ENCODE data around the gene FAM199X. TPM values are rescaled to one million over a fixed set of nuclear protein-coding genes. Genes with fewer than 3 reads are reported as not detected.
A peak's percentile ranks its signal among the peaks of the same experiment; 100 is the strongest.

Gene FAM199X
- total RNA-seq (19.2 and 20.2 TPM in 2 replicates), polyA plus RNA-seq (3.6 and 6.2 TPM in 2 replicates), polyA minus RNA-seq (9.3 and 11.7 TPM in 2 replicates)
- 19.5 TPM for total RNA-seq (2013)

DNA sequence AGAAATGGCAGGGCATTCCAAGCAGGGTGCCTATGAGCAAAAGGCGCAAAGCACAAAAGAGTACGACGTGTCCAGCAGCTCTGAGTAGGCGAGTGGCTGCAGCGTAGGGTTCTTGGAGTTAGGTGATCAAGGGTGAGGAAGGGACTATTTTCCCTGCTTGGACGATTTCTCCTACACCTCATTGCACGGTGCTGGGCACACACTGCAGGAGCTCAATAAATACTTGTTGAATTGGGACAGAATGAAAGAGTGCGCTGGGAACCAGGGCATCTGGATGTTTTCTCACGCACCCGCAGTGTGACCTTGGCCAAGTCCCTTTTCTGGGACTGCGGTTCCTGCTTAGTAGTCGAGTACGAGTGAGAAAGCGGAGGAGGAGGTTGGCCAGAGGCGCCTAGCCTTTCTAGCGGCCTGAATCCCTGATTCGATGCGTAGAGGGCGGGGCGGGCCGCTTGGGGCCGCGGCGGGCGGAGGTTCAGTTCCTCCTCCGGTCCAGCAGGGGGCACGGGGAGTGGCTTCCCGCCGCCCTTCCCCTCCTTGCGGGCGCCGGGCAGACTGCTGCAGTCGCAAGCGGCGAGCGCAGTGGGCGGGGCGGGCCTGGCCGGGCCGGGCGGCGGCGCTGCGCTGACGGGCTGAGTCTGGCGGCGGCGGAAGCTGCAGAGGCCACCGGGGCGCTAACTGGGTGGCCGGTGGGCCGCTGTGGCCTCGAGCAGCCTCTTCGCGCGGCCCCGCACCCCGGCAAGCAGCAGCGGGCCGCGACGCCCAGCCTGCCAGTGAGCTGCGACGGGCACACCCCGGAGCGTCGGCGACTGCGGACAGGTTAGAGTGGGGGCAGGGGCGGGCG lies at the start of gene FAM199X:
TSS of gene FAM199X (plus strand) at position 560 of the 841 bp plus-strand sequence. CDS start 333 bp downstream, outside the sequence.
- ChIA-PET CTCF (interaction anchor here (1.1 to 3.0 kb wide), 2 partner anchors 9 to 45 kb away, joined by 3 to 26 read pairs; partner anchors contain the start of gene SLC25A53), POLR2A (interaction anchor here (1.1 to 1.9 kb wide), 2 partner anchors 9 to 53 kb away, joined by 3 to 19 read pairs; partner anchors contain the start of gene SLC25A53)
- Mint-ChIP-seq H3K4me3 (peak within 1 kb of the TSS; percentile 88), H3K27ac (peak within 1 kb of the TSS; percentile 93), H3K9me3 (ENCODE audit: insufficient read depth) (no peaks in the 10 kb centered on the region), H3K4me1 (peaks cover 36% of the 10 kb centered on the region), H3K27me3 (no peaks in the 10 kb centered on the region)
- intact Hi-C loops (cut with micrococcal nuclease): loop anchor here (1.0 to 2.0 kb wide), 2 partner anchors 10 to 39 kb away; no protein-coding TSS in a partner anchor
- peak within 1 kb of the TSS; percentile 36 to 80 (median 71) for H3K4me3 ChIP-seq (ENCODE audit: control extremely low read depth in 1 of 5, extremely low read depth in 1 of 5, insufficient read depth in 1 of 5, low read depth in 2 of 5, low read length in 4 of 5)
- peak within 1 kb of the TSS; percentile 84 for H2AFZ ChIP-seq (ENCODE audit: insufficient read depth, low read depth, low read length, poor library complexity, severe bottlenecking)
- H3K4me1 ChIP-seq (ENCODE audit: control insufficient read depth in 2 of 2, insufficient read depth in 2 of 2, low read length in 2 of 2): peaks cover 14 to 18% of the 10 kb centered on the region in 2 donors
- H3K9me3 ChIP-seq (ENCODE audit: control extremely low read depth in 1 of 3, control insufficient read depth in 2 of 3, insufficient read depth in 1 of 3, low read length in 2 of 3): no peaks in the 10 kb centered on the region
- under 1% methylated on average over 60 of the region's 71 CpGs for WGBS (ENCODE audit: insufficient coverage)
- H3K79me2 ChIP-seq (ENCODE audit: control insufficient read depth, insufficient read depth, low read length): peaks cover 31% of the 10 kb centered on the region
- no peaks in the 10 kb centered on the region for H3K27me3 ChIP-seq (replicated peaks in 1 of 4; ENCODE audit: control extremely low read depth in 1 of 4, control insufficient read depth in 3 of 4, insufficient read depth in 4 of 4, low read length in 3 of 4)
- no peaks in the 10 kb centered on the region for H3K36me3 ChIP-seq (replicated peaks in 1 of 2; ENCODE audit: control extremely low read depth in 1 of 2, control insufficient read depth in 1 of 2, extremely low read depth in 1 of 2, insufficient read depth in 2 of 2, low read length in 1 of 2)
- DNase-seq: peak; percentile 88
- H3K4me2 ChIP-seq (replicated peaks; ENCODE audit: low read depth, low read length, poor library complexity, severe bottlenecking): peak within 1 kb of the TSS; percentile 75
- ATAC-seq (ENCODE audit: low read depth): peak; percentile 98
- no peaks in the 10 kb centered on the region for H4K20me1 ChIP-seq (ENCODE audit: control insufficient read depth, insufficient read depth, low read length, poor library complexity, severe bottlenecking)
- peak within 1 kb of the TSS; percentile 75 for H3K9ac ChIP-seq (ENCODE audit: low read length)
- peak within 1 kb of the TSS; percentile 62 to 77 for H3K27ac ChIP-seq (ENCODE audit: low read length in 2 of 2)
- no peak for TF ChIP-seq EZH2 (IDR thresholded peaks at IDR 0.05; ENCODE audit: borderline replicate concordance, insufficient read depth, low read depth, low read length, poor library complexity, severe bottlenecking)
- TF ChIP-seq, protein P1, sequence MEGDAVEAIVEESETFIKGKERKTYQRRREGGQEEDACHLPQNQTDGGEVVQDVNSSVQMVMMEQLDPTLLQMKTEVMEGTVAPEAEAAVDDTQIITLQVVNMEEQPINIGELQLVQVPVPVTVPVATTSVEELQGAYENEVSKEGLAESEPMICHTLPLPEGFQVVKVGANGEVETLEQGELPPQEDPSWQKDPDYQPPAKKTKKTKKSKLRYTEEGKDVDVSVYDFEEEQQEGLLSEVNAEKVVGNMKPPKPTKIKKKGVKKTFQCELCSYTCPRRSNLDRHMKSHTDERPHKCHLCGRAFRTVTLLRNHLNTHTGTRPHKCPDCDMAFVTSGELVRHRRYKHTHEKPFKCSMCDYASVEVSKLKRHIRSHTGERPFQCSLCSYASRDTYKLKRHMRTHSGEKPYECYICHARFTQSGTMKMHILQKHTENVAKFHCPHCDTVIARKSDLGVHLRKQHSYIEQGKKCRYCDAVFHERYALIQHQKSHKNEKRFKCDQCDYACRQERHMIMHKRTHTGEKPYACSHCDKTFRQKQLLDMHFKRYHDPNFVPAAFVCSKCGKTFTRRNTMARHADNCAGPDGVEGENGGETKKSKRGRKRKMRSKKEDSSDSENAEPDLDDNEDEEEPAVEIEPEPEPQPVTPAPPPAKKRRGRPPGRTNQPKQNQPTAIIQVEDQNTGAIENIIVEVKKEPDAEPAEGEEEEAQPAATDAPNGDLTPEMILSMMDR (IDR thresholded peaks at IDR 0.05): peak; percentile 73

DNA sequence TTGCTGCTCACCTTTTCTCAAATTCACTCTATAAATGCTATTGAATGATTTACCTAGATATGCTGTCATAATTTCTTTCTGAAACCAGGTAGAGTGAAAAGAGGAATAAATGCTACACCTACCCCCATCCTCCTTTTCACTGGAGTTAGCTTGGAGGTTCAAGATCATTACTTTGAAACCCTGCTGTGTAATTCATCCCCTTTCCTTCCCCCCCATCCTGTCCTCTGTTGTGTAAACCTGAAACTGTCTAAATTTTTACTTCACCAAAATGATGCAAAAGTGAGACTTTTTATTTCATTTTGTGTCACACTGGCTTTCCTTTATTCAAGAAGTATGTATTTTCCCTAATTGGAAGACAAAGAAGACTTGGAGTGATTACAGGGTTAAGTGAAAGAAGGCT lies 48.5 kb upstream of the FAM199X start:
- Mint-ChIP-seq H3K4me1 (peaks cover 41% of the 10 kb centered on the region), H3K4me3 (no peak overlapping the region), H3K27me3 (no peaks in the 10 kb centered on the region), H3K9me3 (ENCODE audit: insufficient read depth) (no peaks in the 10 kb centered on the region), H3K27ac (no peak overlapping the region)
- no peaks in the 10 kb centered on the region for H3K27me3 ChIP-seq (replicated peaks in 1 of 4; ENCODE audit: control extremely low read depth in 1 of 4, control insufficient read depth in 3 of 4, insufficient read depth in 4 of 4, low read length in 3 of 4)
- no peaks in the 10 kb centered on the region for H4K20me1 ChIP-seq (ENCODE audit: control insufficient read depth, insufficient read depth, low read length, poor library complexity, severe bottlenecking)
- no peak for TF ChIP-seq EZH2 (IDR thresholded peaks at IDR 0.05; ENCODE audit: borderline replicate concordance, insufficient read depth, low read depth, low read length, poor library complexity, severe bottlenecking)
- TF ChIP-seq, protein P1 (IDR thresholded peaks at IDR 0.05): no peak
- H3K4me2 ChIP-seq (replicated peaks; ENCODE audit: low read depth, low read length, poor library complexity, severe bottlenecking): no peak overlapping the region
- H3K4me1 ChIP-seq (ENCODE audit: control insufficient read depth in 2 of 2, insufficient read depth in 2 of 2, low read length in 2 of 2): peaks cover 25 to 31% of the 10 kb centered on the region in 2 donors
- ChIA-PET CTCF (no interaction called here), POLR2A (no interaction called here)
- intact Hi-C loops (cut with micrococcal nuclease): no loop called here
- no peak for ATAC-seq (ENCODE audit: low read depth)
- no peak overlapping the region for H3K9ac ChIP-seq (ENCODE audit: low read length)
- no peaks in the 10 kb centered on the region for H3K36me3 ChIP-seq (replicated peaks in 1 of 2; ENCODE audit: control extremely low read depth in 1 of 2, control insufficient read depth in 1 of 2, extremely low read depth in 1 of 2, insufficient read depth in 2 of 2, low read length in 1 of 2)
- H3K27ac ChIP-seq (ENCODE audit: low read length in 2 of 2): no peak overlapping the region
- no peaks in the 10 kb centered on the region for H3K79me2 ChIP-seq (ENCODE audit: control insufficient read depth, insufficient read depth, low read length)
- H3K9me3 ChIP-seq (ENCODE audit: control extremely low read depth in 1 of 3, control insufficient read depth in 2 of 3, insufficient read depth in 1 of 3, low read length in 2 of 3): no peaks in the 10 kb centered on the region
- no peak for DNase-seq
- H3K4me3 ChIP-seq (ENCODE audit: control extremely low read depth in 1 of 5, extremely low read depth in 1 of 5, insufficient read depth in 1 of 5, low read depth in 2 of 5, low read length in 4 of 5): no peak overlapping the region
- no peak overlapping the region for H2AFZ ChIP-seq (ENCODE audit: insufficient read depth, low read depth, low read length, poor library complexity, severe bottlenecking)
